GM23338 (cell line): ENCODE results near the gene MCTP1. TPM values are rescaled to one million over a fixed set of nuclear protein-coding genes. Genes with fewer than 3 reads are reported as not detected.
A peak's percentile ranks its signal among the peaks of the same experiment; 100 is the strongest.

ENCODE experiments used
- ATAC-seq: fragments of 200-7000 bp; cut with Tn5 transposase; 3 replicates; pipeline ENCODE4 v1.9.1; 2020
- DNase-seq: peaks from one replicate; pipeline ENCODE4 v3.0.0-alpha.2; 2015; ENCODE audit warnings: low spot score
- H2AFZ ChIP-seq: fragments of 200-600 bp; sonication (generic); 2 replicates; pipeline ENCODE4 v1.8.0; 2016; ENCODE audit warnings: antibody characterized with exemption, mild to moderate bottlenecking, moderate library complexity
- H3F3A ChIP-seq: fragments of 200-600 bp; sonication (generic); replicated peaks from 2 replicates; pipeline ENCODE4 v1.8.0; 2017; ENCODE audit warnings: antibody characterized with exemption, mixed run types, low read depth
- H3K27ac ChIP-seq: fragments of 200-600 bp; sonication (generic); 2 replicates; pipeline ENCODE4 v1.6.1; 2016; ENCODE audit warnings: low read depth
- H3K27me3 ChIP-seq: fragments of 200-600 bp; sonication (generic); 2 replicates; pipeline ENCODE4 v1.8.0; 2016; ENCODE audit warnings: mild to moderate bottlenecking, mixed run types, moderate library complexity; ENCODE audit not compliant: insufficient read depth
- H3K36me3 ChIP-seq: fragments of 200-600 bp; sonication (generic); 2 replicates; pipeline ENCODE4 v1.8.0; 2016; ENCODE audit warnings: mild to moderate bottlenecking; ENCODE audit not compliant: insufficient read depth
- H3K4me1 ChIP-seq: fragments of 200-600 bp; sonication (generic); 2 replicates; pipeline ENCODE4 v1.8.0; 2016; ENCODE audit warnings: mild to moderate bottlenecking, moderate library complexity; ENCODE audit not compliant: insufficient read depth
- H3K4me2 ChIP-seq: fragments of 200-600 bp; sonication (generic); 2 replicates; pipeline ENCODE4 v1.7.1; 2017; ENCODE audit warnings: mixed run types
- H3K4me3 ChIP-seq: fragments of 200-600 bp; sonication (generic); 2 replicates; pipeline ENCODE4 v1.6.1; 2016; ENCODE audit warnings: mixed run types
- H3K79me2 ChIP-seq: fragments of 200-600 bp; sonication (generic); replicated peaks from 2 replicates; pipeline ENCODE4 v1.8.0; 2017; ENCODE audit warnings: mild to moderate bottlenecking; ENCODE audit not compliant: insufficient read depth
- H3K9me2 ChIP-seq: fragments of 200-600 bp; sonication (generic); 2 replicates; pipeline ENCODE4 v1.8.0; 2017; ENCODE audit not compliant: insufficient read depth
- H4K20me1 ChIP-seq: fragments of 200-600 bp; sonication (generic); replicated peaks from 2 replicates; pipeline ENCODE4 v1.8.0; 2017; ENCODE audit warnings: mild to moderate bottlenecking; ENCODE audit not compliant: insufficient read depth
- H3K27ac Mint-ChIP-seq: 2 replicates; pipeline ENCODE4 v1.8.0; 2020; ENCODE audit warnings: inconsistent platforms, mild to moderate bottlenecking, moderate library complexity, mixed read lengths
- H3K27me3 Mint-ChIP-seq: 3 replicates; pipeline ENCODE4 v1.8.0; 2022; ENCODE audit warnings: low read depth, mild to moderate bottlenecking, moderate library complexity, mixed read lengths, inconsistent platforms; ENCODE audit not compliant: insufficient read depth, poor library complexity
- H3K36me3 Mint-ChIP-seq: 3 replicates; pipeline ENCODE4 v1.8.0; 2021; ENCODE audit warnings: low read depth, mild to moderate bottlenecking, inconsistent platforms, moderate library complexity, mixed read lengths
- H3K4me1 Mint-ChIP-seq: 3 replicates; pipeline ENCODE4 v1.8.0; 2020; ENCODE audit warnings: mild to moderate bottlenecking, inconsistent platforms, mixed read lengths
- H3K4me3 Mint-ChIP-seq: 3 replicates; pipeline ENCODE4 v1.8.0; 2021; ENCODE audit warnings: moderate library complexity, mild to moderate bottlenecking, inconsistent platforms, mixed read lengths
- H3K9me3 Mint-ChIP-seq: 3 replicates; pipeline ENCODE4 v1.8.0; 2020; ENCODE audit warnings: moderate library complexity, mild to moderate bottlenecking, inconsistent platforms, mixed read lengths
- ETS1 ChIP-seq: IDR thresholded peaks from 2 replicates; pipeline ENCODE4 v1.6.1; 2016; ENCODE audit warnings: antibody characterized with exemption
- POLR2AphosphoS5 ChIP-seq: IDR thresholded peaks from 2 replicates; pipeline ENCODE4 v1.6.1; 2016; ENCODE audit warnings: antibody characterized with exemption, low read depth
- ZNF114 ChIP-seq: fragments of 250-450 bp; sonication (Bioruptor Pico); IDR thresholded peaks from 2 replicates; pipeline ENCODE4 v1.5.0; 2020; ENCODE audit warnings: mild to moderate bottlenecking, moderate library complexity
- ZNF462 ChIP-seq: fragments of 250-450 bp; sonication (Bioruptor Pico); IDR thresholded peaks from 2 replicates; pipeline ENCODE4 v1.5.0; 2020; ENCODE audit warnings: mild to moderate bottlenecking, moderate library complexity
- polyA plus RNA-seq: library from polyadenylated mRNA; unstranded; fragments of >200 nt; fragmentation: Nextera tagmentation; extraction: Ambion mirVana; gene quantifications from 2 replicates; pipeline ENCODE4 v1.2.1, GENCODE V29; 2016
- total RNA-seq: library from RNA; depleted of rRNA; stranded (reverse); fragments of >200 nt; shearing (Covaris generic); gene quantifications from 2 replicates; pipeline ENCODE4 v1.2.3, GENCODE V29; 2014

The MCTP1 gene
- total and polyA plus RNA-seq, 2 experiments from 2014 or later: 3.7 to 4.2 TPM

- TF ChIP-seq ZNF462 (CRISPR knock-in tag): no peak
Measured at GRCh38 chr5:94856257-94856800, 428.6 kb downstream of the MCTP1 start (continued).

- Histone ChIP-seq H3K27me3 (no peaks in the 10 kb centered on the region), H2AFZ (no peak overlapping the region), H3K4me1 (peaks cover 22% of the 10 kb centered on the region), H4K20me1 (no peaks in the 10 kb centered on the region), H3K79me2 (no peaks in the 10 kb centered on the region), H3K27ac (no peak overlapping the region), H3K4me2 (no peak overlapping the region), H3F3A (no peaks in the 10 kb centered on the region), H3K9me2 (no peaks in the 10 kb centered on the region), H3K4me3 (no peak overlapping the region), H3K36me3 (no peaks in the 10 kb centered on the region)
- Mint-ChIP-seq H3K4me3 (no peak overlapping the region), H3K36me3 (no peaks in the 10 kb centered on the region), H3K27me3 (no peaks in the 10 kb centered on the region), H3K27ac (peak overlapping the region; percentile 26; the same call in 1 of the 2 replicates), H3K4me1 (peaks cover 30% of the 10 kb centered on the region), H3K9me3 (no peaks in the 10 kb centered on the region; the same call in 2 of the 3 replicates)
- DNase-seq (no peak), ATAC-seq (no peak)
- TF ChIP-seq ZNF114 (CRISPR knock-in tag): no peak
- TF ChIP-seq ETS1: no peak
- TF ChIP-seq POLR2AphosphoS5: no peak
Measured at GRCh38 chr5:94855543-94855942, 429.4 kb downstream of the MCTP1 start.
